HG03432 (cell line): ENCODE data around the gene TEX26.

Experiments used
- ATAC-seq: cut with Tn5 transposase; IDR thresholded peaks from one replicate; pipeline ENCODE4 v1.9.1; 2021; ENCODE audit warnings: mild to moderate bottlenecking, moderate library complexity; ENCODE audit not compliant: unreplicated experiment

TEX26 gene

DNA sequence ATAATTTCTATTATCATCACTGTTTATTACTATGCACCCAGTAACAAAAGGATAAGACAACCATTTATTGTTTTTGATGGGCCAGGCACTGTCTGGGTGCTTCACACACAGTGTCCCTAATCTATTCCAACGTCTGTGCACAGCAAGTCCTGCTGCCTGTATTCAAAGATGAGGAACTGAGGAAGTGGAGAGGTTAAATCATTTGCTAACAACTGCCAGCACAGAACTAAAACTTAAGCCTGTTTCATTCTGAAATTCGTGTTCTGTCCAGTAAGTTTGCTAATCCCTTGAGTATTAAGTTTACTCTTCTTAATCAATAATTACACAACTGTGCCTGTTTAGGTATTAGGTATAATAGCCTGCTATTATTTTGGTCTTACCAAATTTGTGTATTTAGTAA is 41.9 kb downstream of the TEX26 start:
- ATAC-seq, result no peak

DNA sequence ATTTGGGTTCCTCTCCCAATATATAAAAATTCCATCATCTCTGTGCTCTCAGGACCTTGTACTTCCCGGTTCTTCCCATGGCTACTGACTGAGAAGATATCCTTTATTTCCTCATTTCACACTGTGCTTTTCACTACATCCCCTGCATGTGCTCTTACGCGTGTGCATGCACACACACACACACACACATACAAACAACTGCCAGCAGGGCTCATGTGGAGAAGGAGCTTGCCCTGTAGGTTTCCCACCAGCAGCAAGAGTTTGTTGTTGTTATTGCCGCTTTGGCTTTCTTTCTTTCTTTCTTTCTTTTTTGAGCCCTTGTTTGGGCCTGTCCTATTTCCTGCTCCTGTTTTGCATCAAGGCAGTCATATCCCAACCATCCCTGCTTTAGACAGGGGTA is 43.6 kb downstream of the TEX26 start:
- ATAC-seq, result no peak

GRCh38 chr13:30978981-30979956 is 46.8 kb downstream of the TEX26 start:
- no peak for ATAC-seq

GRCh38 chr13:30982506-30982905 is 50.0 kb downstream of the TEX26 start:
- ATAC-seq, result no peak

DNA sequence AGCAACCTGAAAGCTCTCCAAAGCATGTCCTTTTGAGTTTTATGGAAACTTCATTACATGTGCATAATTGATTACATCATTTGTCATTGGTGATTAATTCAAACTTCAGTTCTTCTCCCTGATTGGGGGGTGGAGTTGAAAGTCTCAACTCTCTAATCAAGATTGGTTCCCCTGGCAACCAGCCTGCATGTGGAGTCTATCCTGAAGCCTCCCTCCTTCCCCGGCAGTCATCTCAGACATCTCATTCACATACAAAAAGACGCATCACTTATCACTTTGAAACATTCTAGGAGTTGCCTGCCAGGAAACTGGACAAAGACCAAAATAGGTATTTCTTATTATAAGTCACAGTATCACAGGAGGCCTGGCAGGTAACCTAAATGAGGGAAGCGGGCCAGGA is 50.5 kb downstream of the TEX26 start:
- no peak for ATAC-seq

GRCh38 chr13:30983431-30983830 is 51.0 kb downstream of the TEX26 start:
- no peak for ATAC-seq

GRCh38 chr13:30984620-30985019 is 52.2 kb downstream of the TEX26 start:
- peak; percentile 84 for ATAC-seq

- no peak for ATAC-seq
These were observed 53.3 kb downstream of the TEX26 start for GRCh38 chr13:30985637-30986205.

- no peak for ATAC-seq
These were observed 58.7 kb downstream of the TEX26 start for GRCh38 chr13:30991184-30991583.

DNA sequence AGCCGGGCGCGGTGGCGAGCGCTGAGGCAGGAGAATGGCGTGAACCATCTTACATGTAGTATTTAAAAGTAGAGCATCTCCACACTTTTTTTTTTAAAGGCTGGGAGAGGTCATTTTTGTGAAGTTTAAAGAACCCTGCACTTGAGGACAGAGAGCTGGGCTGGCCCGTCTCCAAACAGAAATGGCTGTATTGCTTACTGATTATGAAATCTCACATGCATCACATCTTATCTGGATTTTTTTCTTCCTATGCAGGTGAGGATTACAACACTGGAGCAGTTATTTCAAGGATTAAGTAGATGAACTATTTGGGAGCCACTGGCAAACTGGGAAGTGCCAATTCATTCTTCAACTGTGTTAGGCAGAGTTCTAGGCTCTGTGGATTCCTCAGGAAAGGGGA is 59.5 kb downstream of the TEX26 start:
- no peak for ATAC-seq

DNA sequence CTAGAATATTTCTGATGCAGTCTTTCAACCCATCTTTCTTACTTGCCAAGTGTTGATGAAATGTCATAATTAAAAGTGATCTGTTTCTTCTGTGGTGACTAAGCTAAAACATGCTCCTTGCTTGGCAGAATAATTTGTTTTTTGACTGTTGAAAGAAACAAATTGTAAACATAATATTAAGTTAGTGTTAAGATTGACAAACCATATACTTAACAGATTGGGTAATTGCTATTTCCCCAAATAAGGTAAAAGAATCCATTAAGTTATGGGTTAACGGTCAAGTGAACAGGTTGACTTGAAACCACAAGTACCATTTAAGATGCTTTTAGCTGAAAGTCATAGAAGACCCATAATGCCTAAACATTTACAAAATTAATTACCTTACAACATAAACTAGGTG is 62.9 kb downstream of the TEX26 start:
- no peak for ATAC-seq

GRCh38 chr13:30997697-30998096 is 65.2 kb downstream of the TEX26 start:
- ATAC-seq, result no peak

DNA sequence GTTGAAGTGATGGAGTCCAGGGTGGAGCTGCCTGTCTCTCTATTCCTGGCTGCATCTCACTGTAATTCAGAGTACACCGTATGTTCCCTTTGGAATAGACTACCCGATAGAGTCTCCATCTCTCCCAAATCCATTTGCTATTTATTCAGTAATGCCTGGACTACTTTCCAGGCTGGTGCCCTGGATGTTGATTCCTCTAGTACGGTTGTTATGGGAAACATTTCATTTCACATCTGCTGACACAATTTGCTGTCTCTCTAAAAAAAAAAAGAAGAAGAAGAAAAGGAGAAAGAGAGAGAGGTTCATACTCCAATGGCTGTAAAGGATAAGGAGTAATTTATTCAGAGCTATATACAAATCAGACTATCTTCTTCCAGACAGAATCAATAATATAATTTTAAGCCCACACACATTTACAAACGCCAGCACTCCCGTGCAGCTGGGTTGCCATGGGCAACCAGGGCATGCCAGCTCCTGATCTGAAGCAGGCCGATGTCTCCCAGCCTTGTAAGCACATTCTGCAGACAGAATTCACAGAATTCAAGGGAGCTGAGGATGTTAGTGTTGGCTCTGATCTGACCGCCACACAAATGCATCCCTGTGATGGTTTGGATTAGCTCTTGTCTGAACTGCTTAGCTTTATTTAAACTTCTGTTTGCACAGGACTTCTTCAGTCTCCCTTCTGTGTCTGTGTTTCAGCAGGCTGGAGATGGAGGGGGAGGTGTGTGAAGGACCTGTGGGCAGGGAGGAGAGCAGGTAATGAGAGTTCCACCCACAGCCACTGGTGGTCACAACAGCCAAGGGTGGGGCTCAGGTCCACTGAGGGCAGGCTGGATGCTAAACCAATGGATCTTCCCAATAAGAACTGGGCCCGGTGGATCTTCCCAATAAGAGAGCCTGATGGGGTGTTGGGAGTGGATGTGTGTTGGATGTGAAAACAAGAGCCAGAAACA is 66.0 kb downstream of the TEX26 start:
- ATAC-seq, result no peak

DNA sequence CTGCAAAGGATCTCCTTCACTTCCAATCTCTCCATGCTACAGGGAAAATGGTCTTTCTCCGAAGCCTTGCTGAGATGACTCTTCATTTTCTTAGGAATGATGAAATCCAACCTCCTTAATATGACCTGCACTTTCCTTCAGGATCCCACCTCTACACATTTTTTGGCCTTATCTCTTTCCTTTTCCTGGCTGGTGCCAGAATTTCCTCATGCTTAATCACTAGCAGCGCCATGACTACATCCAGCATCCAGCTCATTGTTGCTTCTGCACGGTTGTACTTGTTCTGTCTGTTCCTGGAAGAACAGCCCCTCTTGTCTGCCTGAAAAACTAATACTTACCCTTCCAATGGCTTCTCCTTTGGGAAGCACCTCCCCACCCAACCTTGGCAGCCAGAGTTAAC is 68.4 kb downstream of the TEX26 start:
- ATAC-seq, result no peak

DNA sequence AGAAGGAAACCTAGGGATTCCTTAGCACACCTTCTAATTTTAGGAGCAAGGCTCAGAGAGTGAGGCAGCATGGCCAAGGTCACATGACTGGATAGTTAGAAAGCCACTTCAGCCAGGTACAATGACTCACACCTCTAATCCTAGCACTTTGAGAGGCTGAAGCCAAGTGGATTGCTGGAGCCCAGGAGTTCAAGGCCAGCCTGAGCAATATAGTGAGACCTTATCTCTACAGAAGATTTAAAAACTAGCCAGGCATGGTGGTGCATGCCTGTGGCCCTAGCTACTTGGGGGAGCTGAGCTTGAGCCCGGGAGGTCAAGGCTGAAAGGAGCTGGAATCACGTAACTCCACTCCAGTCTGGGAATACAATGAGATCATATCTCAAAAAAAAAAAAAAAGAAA is 69.2 kb downstream of the TEX26 start:
- no peak for ATAC-seq

DNA sequence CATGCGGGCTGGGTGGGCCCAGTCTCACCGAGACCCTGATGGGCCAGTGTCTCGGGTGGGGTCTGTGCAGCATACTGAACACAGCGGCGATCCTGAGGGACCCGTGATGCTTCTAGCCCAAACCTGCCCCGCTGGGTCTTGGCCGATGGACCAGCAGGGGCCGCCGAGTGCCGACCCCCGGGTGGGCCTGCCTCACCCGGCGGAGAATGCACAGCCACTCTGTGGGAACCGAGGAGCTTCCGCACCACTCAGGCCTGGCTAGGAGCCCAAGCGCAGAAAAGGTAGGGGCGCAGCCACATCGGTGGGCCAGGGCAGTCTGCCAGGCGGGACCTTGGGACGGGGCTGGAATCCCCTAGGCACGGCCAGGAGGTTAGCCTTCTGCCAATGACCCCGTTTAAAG is 72.6 kb downstream of the TEX26 start:
- ATAC-seq, result no peak

DNA sequence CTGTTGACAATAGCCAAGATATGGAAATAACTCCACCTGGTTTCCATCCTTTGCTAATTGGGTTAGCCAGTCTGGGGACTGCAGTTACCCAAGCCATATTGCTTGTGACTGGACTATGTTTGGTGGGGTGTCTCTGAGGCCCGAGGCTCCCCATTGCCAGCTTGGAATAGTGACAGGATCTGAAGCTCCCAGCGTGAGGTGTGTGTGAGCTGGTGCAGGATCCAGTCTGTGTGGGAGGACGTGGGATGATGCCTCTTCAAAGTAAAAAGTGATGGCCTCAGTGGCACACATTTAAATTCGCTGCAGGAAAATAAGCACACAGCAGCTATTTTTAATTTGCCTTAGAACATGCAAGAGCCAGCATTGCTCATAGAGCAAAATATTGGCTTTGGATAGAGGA is 75.0 kb downstream of the TEX26 start:
- ATAC-seq, result no peak

- ATAC-seq, result no peak
These were observed 76.1 kb downstream of the TEX26 start for GRCh38 chr13:31008400-31009115.

DNA sequence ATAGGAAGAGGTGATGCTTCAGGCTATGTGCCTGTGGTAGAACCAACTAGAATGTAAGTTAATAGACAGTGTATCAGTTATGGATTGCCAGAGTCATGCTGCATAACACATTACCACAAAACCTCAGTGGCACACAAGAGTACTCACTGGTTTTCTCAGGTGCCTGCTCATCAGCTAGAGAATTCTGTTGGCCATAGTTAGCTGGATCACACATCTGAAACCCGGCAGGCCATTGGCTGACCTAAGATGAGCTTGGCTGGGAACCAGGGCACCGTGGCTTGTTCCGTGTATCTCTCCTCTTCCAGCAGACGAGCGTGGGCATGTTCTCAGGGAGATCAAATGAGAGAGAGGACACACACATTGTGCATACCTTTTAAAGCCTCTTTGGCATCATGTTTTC is 76.7 kb downstream of the TEX26 start:
- ATAC-seq, result no peak

DNA sequence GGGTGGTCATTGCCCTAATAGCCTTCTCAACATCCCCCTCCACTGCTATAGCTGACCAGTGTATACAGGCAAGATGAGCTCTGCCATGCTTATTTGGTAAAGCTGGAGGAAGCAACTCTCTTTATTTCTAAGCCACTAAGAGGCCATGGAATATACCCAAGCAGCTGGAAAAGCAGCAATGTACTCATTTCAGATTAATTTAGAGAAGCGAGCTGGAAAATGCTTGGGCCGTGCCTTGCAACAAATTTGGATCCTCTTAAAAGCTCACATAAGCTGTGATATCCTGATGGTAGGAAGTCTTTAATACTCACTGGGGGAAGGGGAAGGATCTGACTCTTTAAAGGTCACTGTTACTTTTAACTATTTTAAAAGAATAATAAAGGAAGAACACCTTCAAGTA is 77.8 kb downstream of the TEX26 start:
- ATAC-seq, result no peak
